Fibroblast of lung (primary cell): ENCODE results near the gene RAB35.

Experiments
- EZH2 ChIP-seq: IDR thresholded peaks from 2 replicates; pipeline ENCODE4 v1.5.1; 2012; ENCODE audit warnings: low read length, control low read depth, mild to moderate bottlenecking; ENCODE audit errors: missing control alignments
- TF ChIP-seq, protein P1 (sequence below), 2 donors: IDR thresholded peaks in 1 of 2; conservative IDR thresholded peaks in 1 of 2; 1 replicate in 1 of 2; 2 replicates in 1 of 2; pipeline ENCODE4 v1.5.1; 2011 to 2012; ENCODE audit warnings: low read length in 2 of 2, control low read depth in 1 of 2, inconsistent platforms in 1 of 2, low read depth in 1 of 2, mild to moderate bottlenecking in 1 of 2

DNA sequence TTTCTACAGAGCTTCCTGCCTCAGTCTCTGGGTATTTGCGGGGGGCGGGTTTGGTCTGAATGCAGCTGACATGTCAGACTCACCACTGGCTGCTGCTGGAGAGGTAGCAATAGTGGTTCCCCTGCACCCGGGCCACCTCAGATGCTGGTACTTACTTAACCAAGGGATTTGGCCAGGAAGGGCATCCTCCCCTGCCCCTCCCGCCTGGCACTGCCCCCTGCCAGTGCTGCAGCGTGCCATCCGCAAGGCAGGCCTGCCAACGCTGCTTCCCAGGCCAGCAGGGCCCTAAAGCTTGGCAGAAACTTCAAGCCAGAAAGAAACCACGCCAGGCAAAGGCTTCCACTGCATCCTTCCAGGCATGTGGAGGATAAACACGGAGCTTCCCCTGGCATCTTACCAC, 22.1 kb downstream of the RAB35 start:
- TF ChIP-seq, protein P1, sequence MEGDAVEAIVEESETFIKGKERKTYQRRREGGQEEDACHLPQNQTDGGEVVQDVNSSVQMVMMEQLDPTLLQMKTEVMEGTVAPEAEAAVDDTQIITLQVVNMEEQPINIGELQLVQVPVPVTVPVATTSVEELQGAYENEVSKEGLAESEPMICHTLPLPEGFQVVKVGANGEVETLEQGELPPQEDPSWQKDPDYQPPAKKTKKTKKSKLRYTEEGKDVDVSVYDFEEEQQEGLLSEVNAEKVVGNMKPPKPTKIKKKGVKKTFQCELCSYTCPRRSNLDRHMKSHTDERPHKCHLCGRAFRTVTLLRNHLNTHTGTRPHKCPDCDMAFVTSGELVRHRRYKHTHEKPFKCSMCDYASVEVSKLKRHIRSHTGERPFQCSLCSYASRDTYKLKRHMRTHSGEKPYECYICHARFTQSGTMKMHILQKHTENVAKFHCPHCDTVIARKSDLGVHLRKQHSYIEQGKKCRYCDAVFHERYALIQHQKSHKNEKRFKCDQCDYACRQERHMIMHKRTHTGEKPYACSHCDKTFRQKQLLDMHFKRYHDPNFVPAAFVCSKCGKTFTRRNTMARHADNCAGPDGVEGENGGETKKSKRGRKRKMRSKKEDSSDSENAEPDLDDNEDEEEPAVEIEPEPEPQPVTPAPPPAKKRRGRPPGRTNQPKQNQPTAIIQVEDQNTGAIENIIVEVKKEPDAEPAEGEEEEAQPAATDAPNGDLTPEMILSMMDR (conservative IDR thresholded peaks at IDR 0.05 in 1 of 2, IDR thresholded peaks at IDR 0.05 in 1 of 2; ENCODE audit: low read depth in 1 of 2, low read length in 2 of 2), result no peak
- no peak for TF ChIP-seq EZH2
